ENCODE data around the gene KCNJ2.

Gene KCNJ2

GRCh38 chr17:70161519-70161918, 7.8 kb upstream of the KCNJ2 start:
- no peak for DNase-seq

- DNase-seq: no peak
Observed at GRCh38 chr17:70165383-70165782, 3.9 kb upstream of the KCNJ2 start.

GRCh38 chr17:70166615-70167014, 2.7 kb upstream of the KCNJ2 start:
- DNase-seq: no peak

GRCh38 chr17:70168044-70168976, 1.0 kb upstream of the KCNJ2 start:
- DNase-seq: peak; percentile 80

- DNase-seq: peak; percentile 50
Observed at GRCh38 chr17:70169709-70170597, 621 bp downstream of the KCNJ2 start.

- peak; percentile 41 for DNase-seq
Observed at GRCh38 chr17:70171159-70171558, 1.8 kb downstream of the KCNJ2 start.

- no peak for DNase-seq
Observed at GRCh38 chr17:70172449-70172848, 3.1 kb downstream of the KCNJ2 start.

- DNase-seq: peak; percentile 53
Observed at GRCh38 chr17:70172923-70173322, 3.6 kb downstream of the KCNJ2 start.

GRCh38 chr17:70173681-70174080, 4.3 kb downstream of the KCNJ2 start:
- DNase-seq: no peak

- DNase-seq: no peak
Observed at GRCh38 chr17:70181376-70181775, 12.0 kb downstream of the KCNJ2 start.

- no peak for DNase-seq
Observed at GRCh38 chr17:70181866-70182265, 12.5 kb downstream of the KCNJ2 start.

GRCh38 chr17:70183508-70183907, 14.2 kb downstream of the KCNJ2 start:
- DNase-seq: no peak

- DNase-seq: no peak
Observed at GRCh38 chr17:70184207-70184606, 14.9 kb downstream of the KCNJ2 start.

- no peak for DNase-seq
Observed at GRCh38 chr17:70184770-70185169, 15.4 kb downstream of the KCNJ2 start.

- DNase-seq: no peak
Observed at GRCh38 chr17:70185285-70185684, 16.0 kb downstream of the KCNJ2 start.

GRCh38 chr17:70187383-70187782, 18.1 kb downstream of the KCNJ2 start:
- DNase-seq: no peak

GRCh38 chr17:70190959-70191805, 21.9 kb downstream of the KCNJ2 start:
- no peak for DNase-seq

- no peak for DNase-seq
Observed at GRCh38 chr17:70195091-70195490, 25.8 kb downstream of the KCNJ2 start.

GRCh38 chr17:70201872-70202419, 32.6 kb downstream of the KCNJ2 start:
- no peak for DNase-seq

GRCh38 chr17:70202840-70203239, 33.5 kb downstream of the KCNJ2 start:
- DNase-seq: peak; percentile 26

GRCh38 chr17:70204431-70204830, 35.1 kb downstream of the KCNJ2 start:
- no peak for DNase-seq

GRCh38 chr17:70205401-70205800, 36.1 kb downstream of the KCNJ2 start:
- peak; percentile 98 for DNase-seq
